Measurements from ENCODE around the gene CYFIP1.

- TF ChIP-seq CTCF (IDR thresholded peaks at IDR 0.05 in 8 of 11, conservative IDR thresholded peaks at IDR 0.05 in 3 of 11) (no peak), POLR2A (IDR thresholded peaks at IDR 0.05) (no peak)
These were observed 1.4 kb downstream of the CYFIP1 start for GRCh38 chr15:22978691-22979237.

Measured in spleen (tissue), 7 donors.